Measurements from ENCODE around the gene RABGEF1.
"Not testable (repeated sequence)": the region's sequence is repeated elsewhere in the genome, so short reads cannot be mapped to it uniquely, and the experiment has no call there.

The RABGEF1 gene

GRCh38 chr7:66736892-66737291 is 3.6 kb upstream of the RABGEF1 start:
- DNase-seq = no peak

- no peak for DNase-seq
Measured at GRCh38 chr7:66737667-66738066, 2.9 kb upstream of the RABGEF1 start.

- DNase-seq = no peak
Measured at GRCh38 chr7:66739477-66739876, 1.1 kb upstream of the RABGEF1 start.

- DNase-seq = peak; percentile 36
Measured at GRCh38 chr7:66739953-66740301, 606 bp upstream of the RABGEF1 start.

- peak; percentile 44 for DNase-seq
Measured at GRCh38 chr7:66740980-66741709, 612 bp downstream of the RABGEF1 start.

GRCh38 chr7:66741710-66742049 is 1.1 kb downstream of the RABGEF1 start:
- DNase-seq = no peak

GRCh38 chr7:66742298-66742697 is 1.8 kb downstream of the RABGEF1 start:
- not testable (repeated sequence) for DNase-seq

GRCh38 chr7:66743920-66744319 is 3.4 kb downstream of the RABGEF1 start:
- DNase-seq = no peak

- DNase-seq = no peak
Measured at GRCh38 chr7:66747385-66747784, 6.9 kb downstream of the RABGEF1 start.

GRCh38 chr7:66747881-66748511 is 7.5 kb downstream of the RABGEF1 start:
- no peak for DNase-seq

GRCh38 chr7:66748791-66749190 is 8.3 kb downstream of the RABGEF1 start:
- DNase-seq = no peak

GRCh38 chr7:66751945-66752344 is 11.4 kb downstream of the RABGEF1 start:
- no peak for DNase-seq

GRCh38 chr7:66754541-66754940 is 14.0 kb downstream of the RABGEF1 start:
- no peak for DNase-seq

- not testable (repeated sequence) for DNase-seq
Measured at GRCh38 chr7:66755059-66755458, 14.5 kb downstream of the RABGEF1 start.

- not testable (repeated sequence) for DNase-seq
Measured at GRCh38 chr7:66756227-66756626, 15.7 kb downstream of the RABGEF1 start.

GRCh38 chr7:66756889-66757288 is 16.4 kb downstream of the RABGEF1 start:
- DNase-seq = no peak

- no peak for DNase-seq
Measured at GRCh38 chr7:66757939-66758338, 17.4 kb downstream of the RABGEF1 start.

- no peak for DNase-seq
Measured at GRCh38 chr7:66758950-66759628, 18.6 kb downstream of the RABGEF1 start.

GRCh38 chr7:66763183-66763582 is 22.6 kb downstream of the RABGEF1 start:
- DNase-seq = not testable (repeated sequence)

GRCh38 chr7:66763633-66764355 is 23.3 kb downstream of the RABGEF1 start:
- DNase-seq = not testable (repeated sequence)

- DNase-seq = not testable (repeated sequence)
Measured at GRCh38 chr7:66764905-66765304, 24.4 kb downstream of the RABGEF1 start.

- not testable (repeated sequence) for DNase-seq
Measured at GRCh38 chr7:66765322-66766025, 24.9 kb downstream of the RABGEF1 start.

GRCh38 chr7:66766041-66766440 is 25.5 kb downstream of the RABGEF1 start:
- DNase-seq = no peak
